DOHH2 (cell line): Measurements from ENCODE around the gene TDRD10.

Experiments used
- H3F3A ChIP-seq: fragments of 200-600 bp; sonication (generic), shearing (Covaris generic); 2 replicates; pipeline ENCODE4 v1.6.0; 2016; ENCODE audit warnings: antibody characterized with exemption, mild to moderate bottlenecking; ENCODE audit not compliant: control insufficient read depth, insufficient read depth
- H3K27ac ChIP-seq: fragments of 200-600 bp; sonication (generic); 2 replicates; pipeline ENCODE4 v1.5.1; 2014; ENCODE audit warnings: low read depth, mild to moderate bottlenecking, low read length, moderate library complexity
- H3K27me3 ChIP-seq: fragments of 200-600 bp; sonication (generic); 2 replicates; pipeline ENCODE4 v1.6.1; 2014; ENCODE audit warnings: mild to moderate bottlenecking, low read length, mixed read lengths; ENCODE audit not compliant: control insufficient read depth
- H3K36me3 ChIP-seq: fragments of 200-600 bp; sonication (generic); 2 replicates; pipeline ENCODE4 v1.6.1; 2014; ENCODE audit warnings: mild to moderate bottlenecking, low read length, moderate library complexity, mixed read lengths; ENCODE audit not compliant: control insufficient read depth
- H3K4me1 ChIP-seq: fragments of 200-600 bp; sonication (generic); 2 replicates; pipeline ENCODE4 v1.6.1; 2014; ENCODE audit warnings: mild to moderate bottlenecking, low read length, mixed read lengths; ENCODE audit not compliant: control insufficient read depth
- H3K4me2 ChIP-seq: fragments of 200-600 bp; sonication (generic); 2 replicates; pipeline ENCODE4 v1.6.0; 2014; ENCODE audit warnings: mild to moderate bottlenecking, low read length, moderate library complexity
- H3K4me3 ChIP-seq: fragments of 200-600 bp; sonication (generic); 2 replicates; pipeline ENCODE4 v1.5.1; 2014; ENCODE audit warnings: mild to moderate bottlenecking, low read length, mixed read lengths
- H3K79me2 ChIP-seq: fragments of 200-600 bp; sonication (generic); 2 replicates; pipeline ENCODE4 v1.6.1; 2014; ENCODE audit warnings: mild to moderate bottlenecking, low read length, mixed read lengths; ENCODE audit not compliant: control insufficient read depth
- H3K9me2 ChIP-seq: fragments of 200-600 bp; sonication (generic); replicated peaks from 2 replicates; pipeline ENCODE4 v1.6.1; 2014; ENCODE audit warnings: mild to moderate bottlenecking, low read length, mixed read lengths; ENCODE audit not compliant: control insufficient read depth
- H3K9me3 ChIP-seq: fragments of 200-600 bp; sonication (generic); 2 replicates; pipeline ENCODE4 v1.6.1; 2014; ENCODE audit warnings: antibody characterized with exemption, low read length, mixed read lengths; ENCODE audit not compliant: control insufficient read depth, insufficient read depth
- H4K20me1 ChIP-seq: fragments of 200-600 bp; sonication (generic); 2 replicates; pipeline ENCODE4 v1.6.0; 2014; ENCODE audit warnings: low read depth, mild to moderate bottlenecking, antibody characterized with exemption, low read length, moderate library complexity; ENCODE audit not compliant: control insufficient read depth, insufficient read depth
- EZH2phosphoT487 ChIP-seq: fragments of 200-600 bp; sonication (generic); IDR thresholded peaks from 2 replicates; pipeline ENCODE4 v1.6.1; 2017; ENCODE audit warnings: borderline replicate concordance, mild to moderate bottlenecking, antibody characterized with exemption, low read length, moderate library complexity, mixed read lengths
- TF ChIP-seq, protein P1 (sequence below): fragments of 200-600 bp; sonication (generic); IDR thresholded peaks from one replicate; pipeline ENCODE4 v1.5.1; 2014; ENCODE audit warnings: antibody characterized with exemption, mild to moderate bottlenecking, low read depth, low read length; ENCODE audit not compliant: poor library complexity, severe bottlenecking

TDRD10 gene

DNA sequence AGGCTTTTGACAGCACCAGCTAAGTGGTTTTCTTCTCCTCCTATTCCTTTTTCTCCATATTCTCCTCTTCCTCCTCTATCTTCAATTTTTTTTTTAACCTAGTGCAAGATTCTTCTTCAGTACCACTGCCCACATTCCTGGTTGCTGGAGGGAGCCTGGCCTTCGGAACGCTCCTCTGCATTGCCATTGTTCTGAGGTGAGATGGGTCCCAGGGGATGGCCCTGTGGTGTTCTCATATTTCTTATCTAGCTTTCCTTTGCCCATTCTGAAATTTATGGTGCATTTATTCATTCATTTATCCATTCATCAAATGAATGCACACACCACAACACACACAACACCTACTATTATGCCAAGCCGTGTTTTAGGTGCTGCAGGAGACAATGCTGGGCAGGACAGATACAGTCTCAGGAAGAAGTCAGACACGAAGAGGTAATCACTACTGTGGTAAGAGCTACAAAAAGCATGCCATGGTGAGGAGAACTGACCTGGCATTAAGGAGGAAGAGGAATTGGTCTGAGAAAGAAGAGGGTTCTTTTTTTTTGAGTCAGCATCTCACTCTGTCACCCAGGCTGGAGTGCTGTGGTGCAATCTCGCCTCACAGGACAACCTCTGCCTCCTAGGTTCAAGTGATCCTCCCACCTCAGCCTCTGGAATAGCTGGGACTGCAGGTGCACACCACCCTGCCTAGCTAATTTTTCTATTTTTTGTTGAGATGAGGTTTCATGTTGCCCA is 47.5 kb upstream of the TDRD10 start:
- H3K4me3 ChIP-seq: no peak overlapping the region
- H3K27ac ChIP-seq: no peak overlapping the region
- no peaks in the 10 kb centered on the region for H3K36me3 ChIP-seq
- TF ChIP-seq, protein P1, sequence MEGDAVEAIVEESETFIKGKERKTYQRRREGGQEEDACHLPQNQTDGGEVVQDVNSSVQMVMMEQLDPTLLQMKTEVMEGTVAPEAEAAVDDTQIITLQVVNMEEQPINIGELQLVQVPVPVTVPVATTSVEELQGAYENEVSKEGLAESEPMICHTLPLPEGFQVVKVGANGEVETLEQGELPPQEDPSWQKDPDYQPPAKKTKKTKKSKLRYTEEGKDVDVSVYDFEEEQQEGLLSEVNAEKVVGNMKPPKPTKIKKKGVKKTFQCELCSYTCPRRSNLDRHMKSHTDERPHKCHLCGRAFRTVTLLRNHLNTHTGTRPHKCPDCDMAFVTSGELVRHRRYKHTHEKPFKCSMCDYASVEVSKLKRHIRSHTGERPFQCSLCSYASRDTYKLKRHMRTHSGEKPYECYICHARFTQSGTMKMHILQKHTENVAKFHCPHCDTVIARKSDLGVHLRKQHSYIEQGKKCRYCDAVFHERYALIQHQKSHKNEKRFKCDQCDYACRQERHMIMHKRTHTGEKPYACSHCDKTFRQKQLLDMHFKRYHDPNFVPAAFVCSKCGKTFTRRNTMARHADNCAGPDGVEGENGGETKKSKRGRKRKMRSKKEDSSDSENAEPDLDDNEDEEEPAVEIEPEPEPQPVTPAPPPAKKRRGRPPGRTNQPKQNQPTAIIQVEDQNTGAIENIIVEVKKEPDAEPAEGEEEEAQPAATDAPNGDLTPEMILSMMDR: no peak
- TF ChIP-seq EZH2phosphoT487: no peak
- H3K4me2 ChIP-seq: no peak overlapping the region
- no peaks in the 10 kb centered on the region for H3K4me1 ChIP-seq
- H3K9me2 ChIP-seq: no peaks in the 10 kb centered on the region
- H3K79me2 ChIP-seq: no peaks in the 10 kb centered on the region
- H4K20me1 ChIP-seq: no peaks in the 10 kb centered on the region
- 0 out of 2 replicates have a peak, but pooled peaks cover 3% of the 10 kb centered on the region for H3K27me3 ChIP-seq
- H3F3A ChIP-seq: no peaks in the 10 kb centered on the region
- H3K9me3 ChIP-seq: no peaks in the 10 kb centered on the region

DNA sequence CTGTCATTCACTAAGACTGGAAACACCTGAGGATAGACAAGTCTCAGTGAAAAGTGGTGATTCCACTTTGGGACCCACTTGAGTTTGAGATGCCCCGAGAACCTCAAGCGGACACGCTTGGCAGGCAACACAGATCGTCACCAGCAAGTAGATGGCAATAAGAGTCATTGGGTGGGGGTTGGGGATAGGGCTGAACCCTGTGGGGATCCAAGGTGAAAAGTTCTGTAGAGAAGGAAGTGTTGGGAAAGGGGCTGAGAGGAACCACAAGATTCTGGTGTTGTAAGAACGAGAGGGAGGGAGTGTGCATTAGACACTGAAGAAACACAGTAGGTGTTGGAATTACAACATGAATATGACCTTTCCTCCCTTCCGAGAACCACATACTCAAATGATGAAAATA is 45.4 kb upstream of the TDRD10 start:
- Histone ChIP-seq H3K4me2 (no peak overlapping the region), H3K9me2 (no peaks in the 10 kb centered on the region), H3K4me1 (no peaks in the 10 kb centered on the region), H3K36me3 (no peaks in the 10 kb centered on the region), H4K20me1 (no peaks in the 10 kb centered on the region), H3K27me3 (0 out of 2 replicates have a peak, but pooled peaks cover 3% of the 10 kb centered on the region), H3K79me2 (no peaks in the 10 kb centered on the region), H3K27ac (no peak overlapping the region), H3K4me3 (no peak overlapping the region), H3K9me3 (no peaks in the 10 kb centered on the region), H3F3A (no peaks in the 10 kb centered on the region)
- TF ChIP-seq EZH2phosphoT487: no peak
- TF ChIP-seq, protein P1: no peak

DNA sequence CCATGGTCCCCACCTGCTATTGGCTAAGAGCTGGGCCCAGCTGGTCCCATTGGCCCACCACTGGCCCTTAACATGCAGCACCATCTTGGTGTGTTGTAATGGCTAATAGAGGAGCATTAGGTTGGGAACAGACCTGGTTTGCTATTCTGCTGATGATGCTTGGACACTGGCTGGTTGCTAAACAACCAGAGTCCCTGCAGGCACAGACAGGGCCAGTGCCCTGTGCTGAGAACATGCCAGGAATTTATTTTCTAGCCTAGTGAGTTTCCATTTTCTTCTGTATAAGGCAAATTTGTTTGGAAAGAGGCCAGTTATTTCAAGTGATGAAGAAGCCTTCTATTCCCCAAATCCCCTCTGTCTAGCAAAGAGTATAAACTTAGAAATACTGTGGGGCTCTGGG is 42.9 kb upstream of the TDRD10 start:
- Histone ChIP-seq H3F3A (no peaks in the 10 kb centered on the region), H3K4me1 (no peaks in the 10 kb centered on the region), H3K27ac (no peak overlapping the region), H3K9me2 (no peaks in the 10 kb centered on the region), H3K4me3 (no peak overlapping the region), H3K27me3 (0 out of 2 replicates have a peak, but pooled peaks cover 3% of the 10 kb centered on the region), H3K4me2 (no peak overlapping the region), H3K9me3 (no peaks in the 10 kb centered on the region), H3K79me2 (no peaks in the 10 kb centered on the region), H4K20me1 (no peaks in the 10 kb centered on the region), H3K36me3 (no peaks in the 10 kb centered on the region)
- TF ChIP-seq, protein P1: no peak
- no peak for TF ChIP-seq EZH2phosphoT487
